ENCODE results near the gene CCNB1. TPM values are rescaled to one million over a fixed set of nuclear protein-coding genes. Genes with fewer than 3 reads are reported as not detected.

Gene CCNB1
- total and polyA plus RNA-seq, 8 donors = 1.3 to 3.3 (median 2.9) TPM

DNA sequence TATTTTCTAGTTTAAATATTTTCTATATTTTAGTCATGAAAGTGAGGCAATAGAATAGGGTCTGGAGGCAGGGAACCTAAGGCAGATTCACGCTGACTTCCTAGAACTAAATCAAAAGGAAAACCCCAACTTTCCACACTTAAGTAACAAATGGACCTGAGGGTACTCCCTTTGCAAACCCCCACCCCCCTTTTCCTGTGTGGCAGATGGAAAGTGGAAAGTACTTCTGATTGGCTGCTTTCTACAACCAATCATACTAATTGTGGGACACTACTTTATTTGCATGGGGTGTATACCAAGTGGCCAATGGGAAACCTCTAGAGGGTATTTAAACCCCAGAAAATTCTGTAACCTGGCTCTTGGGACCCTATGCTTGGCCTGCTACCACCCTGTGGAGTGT is 17.7 kb downstream of the CCNB1 start:
- WGBS, 2 donors = 86 to 100% methylated on average over 1 of the region's 1 CpG
- H3K9me3 ChIP-seq = no peaks in the 10 kb centered on the region
- no peaks in the 10 kb centered on the region for H3K4me1 ChIP-seq
- no peak overlapping the region for H3K4me3 ChIP-seq
- TF ChIP-seq, protein P1, sequence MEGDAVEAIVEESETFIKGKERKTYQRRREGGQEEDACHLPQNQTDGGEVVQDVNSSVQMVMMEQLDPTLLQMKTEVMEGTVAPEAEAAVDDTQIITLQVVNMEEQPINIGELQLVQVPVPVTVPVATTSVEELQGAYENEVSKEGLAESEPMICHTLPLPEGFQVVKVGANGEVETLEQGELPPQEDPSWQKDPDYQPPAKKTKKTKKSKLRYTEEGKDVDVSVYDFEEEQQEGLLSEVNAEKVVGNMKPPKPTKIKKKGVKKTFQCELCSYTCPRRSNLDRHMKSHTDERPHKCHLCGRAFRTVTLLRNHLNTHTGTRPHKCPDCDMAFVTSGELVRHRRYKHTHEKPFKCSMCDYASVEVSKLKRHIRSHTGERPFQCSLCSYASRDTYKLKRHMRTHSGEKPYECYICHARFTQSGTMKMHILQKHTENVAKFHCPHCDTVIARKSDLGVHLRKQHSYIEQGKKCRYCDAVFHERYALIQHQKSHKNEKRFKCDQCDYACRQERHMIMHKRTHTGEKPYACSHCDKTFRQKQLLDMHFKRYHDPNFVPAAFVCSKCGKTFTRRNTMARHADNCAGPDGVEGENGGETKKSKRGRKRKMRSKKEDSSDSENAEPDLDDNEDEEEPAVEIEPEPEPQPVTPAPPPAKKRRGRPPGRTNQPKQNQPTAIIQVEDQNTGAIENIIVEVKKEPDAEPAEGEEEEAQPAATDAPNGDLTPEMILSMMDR (IDR thresholded peaks at IDR 0.05) = no peak
- ATAC-seq (no peak), FAIRE-seq (no peak), DNase-seq (no peak)
- H3K27ac ChIP-seq = no peak overlapping the region
- intact Hi-C loops (cut with DNase I) = no loop called here
- H3K27me3 ChIP-seq = no peaks in the 10 kb centered on the region
- H3K36me3 ChIP-seq = no peaks in the 10 kb centered on the region

DNA sequence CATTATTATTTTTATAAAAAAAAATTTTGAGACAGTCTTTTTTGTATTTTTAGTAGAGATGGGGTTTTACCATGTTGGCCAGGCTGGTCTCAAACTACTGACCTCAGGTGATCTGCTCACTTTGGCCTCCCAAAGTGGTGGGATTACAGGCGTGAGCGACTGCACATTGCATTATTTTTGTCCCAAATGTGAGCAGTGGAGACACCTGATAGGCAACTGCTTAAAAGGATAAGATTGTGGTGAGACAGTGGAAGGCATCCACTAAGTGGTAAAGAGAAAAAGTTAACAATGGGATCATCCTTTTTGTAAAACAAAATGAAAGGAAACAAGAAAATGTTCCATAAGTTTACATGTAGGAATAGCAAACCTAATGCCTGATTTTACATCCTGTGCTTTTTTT is 20.4 kb downstream of the CCNB1 start:
- no peak for FAIRE-seq
- no peak for DNase-seq
- intact Hi-C loops (cut with DNase I) = no loop called here
- ATAC-seq = no peak
- Histone ChIP-seq H3K27me3 (no peaks in the 10 kb centered on the region), H3K4me1 (peaks cover 0 to 5% (median 0%) of the 10 kb centered on the region in 3 donors), H3K36me3 (no peaks in the 10 kb centered on the region), H3K4me3 (no peak overlapping the region), H3K9me3 (no peaks in the 10 kb centered on the region), H3K27ac (no peak overlapping the region)
- TF ChIP-seq, protein P1 (IDR thresholded peaks at IDR 0.05) = no peak
- 86 to 95% methylated on average over 2 of the region's 2 CpGs for WGBS, 2 donors

DNA sequence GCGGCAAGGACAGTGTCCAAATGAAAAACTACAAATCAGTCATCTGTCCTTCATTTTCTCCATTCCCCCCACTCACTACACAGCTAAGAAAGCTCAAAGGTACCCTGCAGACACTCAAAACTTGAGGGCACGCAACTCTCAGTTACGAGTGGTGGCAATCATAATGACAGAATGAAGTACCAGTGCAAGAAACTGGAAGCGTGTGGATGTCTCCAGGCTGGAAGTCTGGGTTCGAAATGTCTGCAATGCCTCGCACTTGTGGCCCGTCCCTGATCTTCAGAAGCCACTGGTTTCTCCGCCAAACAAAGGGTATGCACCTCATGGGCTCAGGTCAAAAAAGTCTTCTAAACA is 21.8 kb downstream of the CCNB1 start:
- 8 to 11% methylated on average over 8 of the region's 8 CpGs for WGBS, 2 donors
- intact Hi-C loops (cut with DNase I) = no loop called here
- FAIRE-seq = no peak
- H3K27ac ChIP-seq = peak overlapping the region; percentile 69 to 77 (median 70)
- no peaks in the 10 kb centered on the region for H3K9me3 ChIP-seq
- DNase-seq = no peak
- H3K27me3 ChIP-seq = no peaks in the 10 kb centered on the region
- H3K36me3 ChIP-seq = no peaks in the 10 kb centered on the region
- TF ChIP-seq, protein P1 (IDR thresholded peaks at IDR 0.05) = no peak
- H3K4me3 ChIP-seq = peak overlapping the region; percentile 54 to 92 (median 85)
- peaks cover 0 to 5% (median 0%) of the 10 kb centered on the region in 3 donors for H3K4me1 ChIP-seq
- peak in 3 of 4 donors; percentile 10 to 39 (median 36) for ATAC-seq

DNA sequence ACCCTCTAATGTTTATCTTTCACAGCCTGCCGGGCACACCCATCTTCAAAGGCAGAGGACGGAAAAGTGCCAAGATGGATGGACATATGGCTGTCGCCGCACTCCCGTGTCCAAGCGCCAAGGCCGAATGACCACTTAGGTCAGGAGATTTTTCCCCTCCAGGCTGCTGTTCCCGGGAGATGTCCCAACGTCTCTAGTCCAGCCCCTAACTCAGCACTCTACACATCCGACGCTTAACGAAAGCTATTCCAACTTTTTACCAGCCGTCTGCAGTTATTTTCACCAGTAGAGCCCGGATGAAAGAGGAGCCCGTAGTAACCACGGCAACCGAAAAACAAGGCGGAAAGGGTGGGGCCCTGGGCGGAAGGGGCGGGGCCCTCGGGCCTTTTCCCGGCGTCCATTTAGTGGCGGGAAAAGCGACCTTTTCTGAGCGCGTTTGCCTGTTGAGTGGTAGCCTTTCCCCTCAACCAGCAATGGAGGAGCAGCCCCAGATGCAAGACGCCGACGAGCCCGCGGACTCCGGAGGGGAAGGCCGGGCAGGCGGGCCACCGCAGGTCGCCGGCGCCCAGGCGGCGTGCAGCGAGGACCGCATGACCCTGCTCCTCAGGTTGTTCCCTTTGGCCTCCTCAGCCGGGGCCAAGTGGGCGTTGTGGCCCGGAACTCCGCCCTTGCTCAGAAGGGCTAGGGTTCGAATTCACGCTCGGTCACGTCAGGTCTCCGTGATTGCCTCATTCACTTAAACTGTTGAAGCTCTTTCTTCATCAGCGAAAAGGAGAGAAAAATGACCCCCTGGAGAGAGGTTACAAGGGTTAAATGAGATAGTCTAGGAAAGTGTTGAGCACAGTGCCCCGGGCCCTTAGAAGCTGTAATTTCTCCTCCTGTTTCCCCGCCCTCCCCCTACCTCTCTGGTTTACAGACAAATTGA is 22.5 kb downstream of the CCNB1 start, which contains the start of gene CENPH:
TSS of gene CENPH (plus strand) at position 422 of the 925 bp plus-strand sequence. CDS start at position 474, 52 bp downstream.
- TF ChIP-seq, protein P1 (IDR thresholded peaks at IDR 0.05) = no peak
- DNase-seq (peak; percentile 89 to 94 (median 90)), ATAC-seq (peak; percentile 99 to 100 (median 100)), FAIRE-seq (peak; percentile 47)
- H3K9me3 ChIP-seq = no peaks in the 10 kb centered on the region
- peak within 1 kb of the TSS; percentile 69 to 77 (median 70) for H3K27ac ChIP-seq
- 0% methylated on average over 50 to 55 of the region's 55 CpGs for WGBS, 2 donors
- peak within 1 kb of the TSS; percentile 54 to 92 (median 85) for H3K4me3 ChIP-seq
- H3K36me3 ChIP-seq = no peaks in the 10 kb centered on the region
- H3K4me1 ChIP-seq = peaks cover 0 to 5% (median 0%) of the 10 kb centered on the region in 3 donors
- H3K27me3 ChIP-seq = no peaks in the 10 kb centered on the region
- intact Hi-C loops (cut with DNase I) = no loop called here

DNA sequence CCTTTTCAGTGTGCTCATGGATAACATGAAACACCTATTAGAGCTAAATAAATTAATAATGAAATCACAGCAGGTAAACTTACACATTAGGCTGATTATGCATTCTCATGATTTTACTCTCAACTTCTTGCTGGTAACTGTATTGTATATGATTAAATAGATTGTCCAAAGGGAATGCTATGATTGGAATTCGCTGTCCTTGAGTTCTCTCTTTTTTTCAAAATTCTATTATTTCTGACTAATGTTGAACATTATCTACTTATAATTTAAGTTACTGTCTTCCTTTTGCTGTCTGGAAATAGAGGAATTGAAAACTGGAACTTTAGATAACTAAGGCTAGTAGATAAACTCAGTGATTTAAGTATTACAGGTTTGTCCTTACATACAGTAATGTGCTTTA is 35.5 kb downstream of the CCNB1 start:
- no peaks in the 10 kb centered on the region for H3K4me1 ChIP-seq
- H3K4me3 ChIP-seq = no peak overlapping the region
- intact Hi-C loops (cut with DNase I) = no loop called here
- 88 to 91% methylated on average over 1 of the region's 1 CpG for WGBS, 2 donors
- H3K36me3 ChIP-seq = no peaks in the 10 kb centered on the region
- TF ChIP-seq, protein P1 (IDR thresholded peaks at IDR 0.05) = no peak
- no peak for ATAC-seq
- no peaks in the 10 kb centered on the region for H3K9me3 ChIP-seq
- DNase-seq = no peak
- H3K27ac ChIP-seq = no peak overlapping the region
- H3K27me3 ChIP-seq = no peaks in the 10 kb centered on the region
- no peak for FAIRE-seq

All from pancreas (tissue), 10 donors.